HCT116 (cell line): ENCODE results near the gene CSF2RB. TPM values are rescaled to one million over a fixed set of nuclear protein-coding genes. Genes with fewer than 3 reads are reported as not detected.

Experiments
- ATAC-seq: fragments of 200-7000 bp; cut with Tn5 transposase; 2 replicates; pipeline ENCODE4 v1.9.1; 2020; ENCODE audit warnings: mild to moderate bottlenecking, moderate library complexity
- BruUV-seq: library from RNA; stranded (reverse); fragments of 400-500 nt; replicated peaks from 2 replicates; lab custom pipeline; 2021; lab: Mats Ljungman, UMichigan
- CTCF ChIA-PET: fragments of 300-600 bp; sonication (Branson Sonifier 250); formaldehyde crosslinking; loops from one replicate; lab custom pipeline; 2021; ENCODE audit warnings: antibody characterized with exemption; lab: Charles Lee
- POLR2A ChIA-PET: fragments of 300-600, 350-600 bp; sonication (Branson Sonifier 250); formaldehyde crosslinking; loops from one replicate; lab custom pipeline; 2021; ENCODE audit warnings: antibody characterized with exemption; lab: Charles Lee
- RAD21 ChIA-PET, 2 experiments: fragments of 300-600 bp; sonication (Branson Sonifier 250); formaldehyde crosslinking; loops; one replicate each; lab custom pipeline; 2023; ENCODE audit warnings: low total read pairs in 2 of 2; ENCODE audit not compliant: uncharacterized antibody in 2 of 2, unreplicated experiment in 2 of 2, low non-redundant PET in 1 of 2; lab: Charles Lee
- DNase-seq: peaks from one replicate; pipeline ENCODE4 v3.0.0-alpha.2; 2010; ENCODE audit warnings: low read depth, low spot score
- H2AFZ ChIP-seq: fragments of 200-600 bp; shearing (Covaris generic), sonication (generic); 2 replicates; pipeline ENCODE4 v1.6.1; 2017; ENCODE audit warnings: low read depth, mixed run types, mixed read lengths, antibody characterized with exemption, low read length; ENCODE audit not compliant: poor library complexity, severe bottlenecking
- H3K27ac ChIP-seq: 2 replicates; pipeline ENCODE4 v1.5.1; 2012; ENCODE audit warnings: low read depth, low read length
- H3K27me3 ChIP-seq: fragments of 200-600 bp; sonication (generic); 2 replicates; pipeline ENCODE4 v1.6.1; 2016; ENCODE audit warnings: mixed run types, low read length, mixed read lengths; ENCODE audit not compliant: insufficient read depth
- H3K36me3 ChIP-seq, 2 experiments: fragments of 200-500 bp in 1 of 2; fragments of 200-600 bp in 1 of 2; sonication (Bioruptor generic) in 1 of 2; sonication (generic) in 1 of 2; 2 replicates each; pipeline versions ENCODE4 v1.5.1 to v1.6.1; 2014 to 2016; ENCODE audit warnings: low read length in 2 of 2, inconsistent platforms in 1 of 2, mixed read lengths in 1 of 2, mixed run types in 1 of 2; ENCODE audit not compliant: insufficient read depth in 2 of 2, control insufficient read depth in 1 of 2
- H3K4me1 ChIP-seq, 2 experiments: fragments of 200-600 bp in 1 of 2; sonication (generic) in 1 of 2; 2 replicates each; pipeline versions ENCODE4 v1.5.1 to v1.6.1; 2012 to 2017; ENCODE audit warnings: low read length in 2 of 2, inconsistent platforms in 1 of 2, mild to moderate bottlenecking in 1 of 2, mixed read lengths in 1 of 2, mixed run types in 1 of 2, moderate library complexity in 1 of 2; ENCODE audit not compliant: insufficient read depth in 2 of 2, control insufficient read depth in 1 of 2
- H3K4me2 ChIP-seq: fragments of 200-600 bp; sonication (generic); 2 replicates; pipeline ENCODE4 v1.6.1; 2017; ENCODE audit warnings: mixed run types, low read length, mixed read lengths
- H3K4me3 ChIP-seq, 2 experiments: fragments of 200-600 bp in 1 of 2; sonication (generic) in 1 of 2; replicated peaks in 1 of 2; 2 replicates each; pipeline ENCODE4 v1.5.1; 2011 to 2016; ENCODE audit warnings: low read length in 2 of 2, control low read depth in 1 of 2, low read depth in 1 of 2, mild to moderate bottlenecking in 1 of 2, mixed read lengths in 1 of 2, mixed run types in 1 of 2
- H3K79me2 ChIP-seq: fragments of 200-600 bp; sonication (generic); 2 replicates; pipeline ENCODE4 v1.6.1; 2017; ENCODE audit warnings: mild to moderate bottlenecking, mixed run types, low read length, moderate library complexity, mixed read lengths; ENCODE audit not compliant: insufficient read depth
- H3K9ac ChIP-seq: fragments of 200-600 bp; sonication (generic); 2 replicates; pipeline ENCODE4 v1.6.1; 2016; ENCODE audit warnings: low read length, mixed read lengths
- H3K9me2 ChIP-seq: fragments of 200-600 bp; sonication (generic), shearing (Covaris generic); 2 replicates; pipeline ENCODE4 v1.6.1; 2017; ENCODE audit warnings: mixed run types, mild to moderate bottlenecking, moderate library complexity; ENCODE audit not compliant: insufficient read depth
- H3K9me3 ChIP-seq, 2 experiments: fragments of 200-500 bp in 1 of 2; fragments of 200-600 bp in 1 of 2; sonication (Bioruptor generic) in 1 of 2; sonication (generic) in 1 of 2; 2 replicates each; pipeline ENCODE4 v1.6.1; 2014 to 2017; ENCODE audit warnings: low read length in 2 of 2, mixed read lengths in 2 of 2, inconsistent platforms in 1 of 2, low read depth in 1 of 2, mild to moderate bottlenecking in 1 of 2, mixed run types in 1 of 2, moderate library complexity in 1 of 2; ENCODE audit not compliant: control insufficient read depth in 1 of 2, insufficient read depth in 1 of 2
- H4K20me1 ChIP-seq: fragments of 200-600 bp; sonication (generic), shearing (Covaris generic); 2 replicates; pipeline ENCODE4 v1.6.1; 2017; ENCODE audit warnings: mixed run types, mild to moderate bottlenecking, moderate library complexity; ENCODE audit not compliant: insufficient read depth
- CEBPB ChIP-seq: IDR thresholded peaks from 2 replicates; pipeline ENCODE4 v1.6.1; 2012; ENCODE audit warnings: low read depth
- EGR1 ChIP-seq: IDR thresholded peaks from 2 replicates; pipeline ENCODE4 v1.6.1; 2012; ENCODE audit warnings: low read depth
- ELF1 ChIP-seq: IDR thresholded peaks from 2 replicates; pipeline ENCODE4 v1.6.1; 2012; ENCODE audit warnings: low read depth, borderline replicate concordance
- EZH2 ChIP-seq: fragments of 200-600 bp; sonication (generic); IDR thresholded peaks from 2 replicates; pipeline ENCODE4 v1.6.1; 2017; ENCODE audit warnings: antibody characterized with exemption, mixed run types
- FOSL1 ChIP-seq: IDR thresholded peaks from 2 replicates; pipeline ENCODE4 v1.6.1; 2012; ENCODE audit warnings: low read depth
- JUND ChIP-seq: IDR thresholded peaks from 2 replicates; pipeline ENCODE4 v1.6.1; 2012
- POLR2A ChIP-seq: IDR thresholded peaks from 2 replicates; pipeline ENCODE4 v1.7.0; 2011; ENCODE audit warnings: borderline replicate concordance; ENCODE audit not compliant: insufficient read depth, insufficient read length; ENCODE audit errors: extremely low read depth
- POLR2AphosphoS5 ChIP-seq: IDR thresholded peaks from 2 replicates; pipeline ENCODE4 v1.6.1; 2011; ENCODE audit warnings: mild to moderate bottlenecking, low read depth, low read length, moderate library complexity
- RAD21 ChIP-seq: IDR thresholded peaks from 2 replicates; pipeline ENCODE4 v1.6.1; 2012; ENCODE audit warnings: low read depth, mild to moderate bottlenecking
- SIN3A ChIP-seq: IDR thresholded peaks from 2 replicates; pipeline ENCODE4 v1.6.1; 2012; ENCODE audit warnings: low read depth
- SP1 ChIP-seq: IDR thresholded peaks from 2 replicates; pipeline ENCODE4 v1.6.1; 2012; ENCODE audit warnings: low read depth
- TCF7L2 ChIP-seq: IDR thresholded peaks from 2 replicates; pipeline ENCODE4 v1.7.0; 2011; ENCODE audit warnings: borderline replicate concordance, inconsistent platforms; ENCODE audit not compliant: insufficient read depth, insufficient read length; ENCODE audit errors: extremely low read depth
- ZFX ChIP-seq: fragments of 450-650 bp; IDR thresholded peaks from 2 replicates; pipeline ENCODE4 v1.6.1; 2017
- ZNF274 ChIP-seq: fragments of 200-500 bp; sonication (Bioruptor generic); IDR thresholded peaks from 2 replicates; pipeline ENCODE4 v1.6.1; 2014; ENCODE audit warnings: mild to moderate bottlenecking, low read depth, low read length, inconsistent platforms
- intact Hi-C: fragments of 100-400 bp; cut with micrococcal nuclease; formaldehyde crosslinking; loops from 2 replicates; pipeline ENCODE4 v1.10.0; 2022
- total RNA-seq: library from RNA; stranded (reverse); gene quantifications from one replicate; pipeline ENCODE4 v1.2.1, GENCODE V29; 2021; ENCODE audit not compliant: unreplicated experiment
- TF ChIP-seq, protein P1 (sequence below), 3 experiments: fragments of 200-600 bp in 1 of 3; sonication (generic) in 1 of 3; IDR thresholded peaks in 2 of 3; conservative IDR thresholded peaks in 1 of 3; 2 replicates each; pipeline ENCODE4 v1.5.1; 2012 to 2017; ENCODE audit warnings: low read depth in 2 of 3, low read length in 2 of 3, antibody characterized with exemption in 1 of 3, borderline replicate concordance in 1 of 3, control low read depth in 1 of 3, mild to moderate bottlenecking in 1 of 3, mixed read lengths in 1 of 3, mixed run types in 1 of 3, moderate library complexity in 1 of 3; ENCODE audit not compliant: insufficient read depth in 1 of 3
- TF ChIP-seq, protein P2 (sequence below): IDR thresholded peaks from 2 replicates; pipeline ENCODE4 v1.6.1; 2012; ENCODE audit warnings: low read depth

Gene CSF2RB
- total RNA-seq, 1 experiment from 2014 or later, result 0.10 TPM

DNA sequence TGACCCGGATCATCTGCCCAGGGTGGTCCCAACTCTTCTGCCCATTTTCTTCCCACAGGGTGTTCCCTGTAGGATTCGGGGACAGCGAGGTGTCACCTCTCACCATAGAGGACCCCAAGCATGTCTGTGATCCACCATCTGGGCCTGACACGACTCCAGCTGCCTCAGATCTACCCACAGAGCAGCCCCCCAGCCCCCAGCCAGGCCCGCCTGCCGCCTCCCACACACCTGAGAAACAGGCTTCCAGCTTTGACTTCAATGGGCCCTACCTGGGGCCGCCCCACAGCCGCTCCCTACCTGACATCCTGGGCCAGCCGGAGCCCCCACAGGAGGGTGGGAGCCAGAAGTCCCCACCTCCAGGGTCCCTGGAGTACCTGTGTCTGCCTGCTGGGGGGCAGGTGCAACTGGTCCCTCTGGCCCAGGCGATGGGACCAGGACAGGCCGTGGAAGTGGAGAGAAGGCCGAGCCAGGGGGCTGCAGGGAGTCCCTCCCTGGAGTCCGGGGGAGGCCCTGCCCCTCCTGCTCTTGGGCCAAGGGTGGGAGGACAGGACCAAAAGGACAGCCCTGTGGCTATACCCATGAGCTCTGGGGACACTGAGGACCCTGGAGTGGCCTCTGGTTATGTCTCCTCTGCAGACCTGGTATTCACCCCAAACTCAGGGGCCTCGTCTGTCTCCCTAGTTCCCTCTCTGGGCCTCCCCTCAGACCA lies 24.0 kb downstream of the CSF2RB start:
- ChIA-PET POLR2A (no interaction called here), RAD21 (no interaction called here), CTCF (no interaction called here)
- Histone ChIP-seq H4K20me1 (no peaks in the 10 kb centered on the region), H3K27ac (no peak overlapping the region), H3K27me3 (no peaks in the 10 kb centered on the region), H3K4me1 (no peaks in the 10 kb centered on the region), H3K9ac (no peak overlapping the region), H3K79me2 (no peaks in the 10 kb centered on the region), H3K36me3 (no peaks in the 10 kb centered on the region), H3K4me3 (no peak overlapping the region), H3K4me2 (no peak overlapping the region), H3K9me2 (no peaks in the 10 kb centered on the region), H3K9me3 (no peaks in the 10 kb centered on the region), H2AFZ (no peak overlapping the region)
- intact Hi-C loops, result no loop called here
- TF ChIP-seq SP1 (no peak), JUND (no peak), RAD21 (no peak), EGR1 (no peak), TCF7L2 (no peak)
- DNase-seq, result no peak
- BruUV-seq, result no TSS peak
- no peak for ATAC-seq

DNA sequence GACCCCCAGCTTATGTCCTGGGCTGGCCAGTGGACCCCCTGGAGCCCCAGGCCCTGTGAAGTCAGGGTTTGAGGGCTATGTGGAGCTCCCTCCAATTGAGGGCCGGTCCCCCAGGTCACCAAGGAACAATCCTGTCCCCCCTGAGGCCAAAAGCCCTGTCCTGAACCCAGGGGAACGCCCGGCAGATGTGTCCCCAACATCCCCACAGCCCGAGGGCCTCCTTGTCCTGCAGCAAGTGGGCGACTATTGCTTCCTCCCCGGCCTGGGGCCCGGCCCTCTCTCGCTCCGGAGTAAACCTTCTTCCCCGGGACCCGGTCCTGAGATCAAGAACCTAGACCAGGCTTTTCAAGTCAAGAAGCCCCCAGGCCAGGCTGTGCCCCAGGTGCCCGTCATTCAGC lies 24.6 kb downstream of the CSF2RB start:
- no peak overlapping the region for H3K4me2 ChIP-seq
- POLR2A ChIA-PET, result no interaction called here
- H3K79me2 ChIP-seq, result no peaks in the 10 kb centered on the region
- CTCF ChIA-PET, result no interaction called here
- TF ChIP-seq JUND (no peak), ZNF274 (no peak), POLR2AphosphoS5 (no peak), EGR1 (no peak), CEBPB (no peak), SIN3A (no peak), ELF1 (no peak), SP1 (no peak), FOSL1 (no peak), RAD21 (no peak), EZH2 (no peak), POLR2A (no peak), ZFX (no peak)
- TF ChIP-seq, protein P1, sequence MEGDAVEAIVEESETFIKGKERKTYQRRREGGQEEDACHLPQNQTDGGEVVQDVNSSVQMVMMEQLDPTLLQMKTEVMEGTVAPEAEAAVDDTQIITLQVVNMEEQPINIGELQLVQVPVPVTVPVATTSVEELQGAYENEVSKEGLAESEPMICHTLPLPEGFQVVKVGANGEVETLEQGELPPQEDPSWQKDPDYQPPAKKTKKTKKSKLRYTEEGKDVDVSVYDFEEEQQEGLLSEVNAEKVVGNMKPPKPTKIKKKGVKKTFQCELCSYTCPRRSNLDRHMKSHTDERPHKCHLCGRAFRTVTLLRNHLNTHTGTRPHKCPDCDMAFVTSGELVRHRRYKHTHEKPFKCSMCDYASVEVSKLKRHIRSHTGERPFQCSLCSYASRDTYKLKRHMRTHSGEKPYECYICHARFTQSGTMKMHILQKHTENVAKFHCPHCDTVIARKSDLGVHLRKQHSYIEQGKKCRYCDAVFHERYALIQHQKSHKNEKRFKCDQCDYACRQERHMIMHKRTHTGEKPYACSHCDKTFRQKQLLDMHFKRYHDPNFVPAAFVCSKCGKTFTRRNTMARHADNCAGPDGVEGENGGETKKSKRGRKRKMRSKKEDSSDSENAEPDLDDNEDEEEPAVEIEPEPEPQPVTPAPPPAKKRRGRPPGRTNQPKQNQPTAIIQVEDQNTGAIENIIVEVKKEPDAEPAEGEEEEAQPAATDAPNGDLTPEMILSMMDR (IDR thresholded peaks at IDR 0.05 in 2 of 3, conservative IDR thresholded peaks at IDR 0.05 in 1 of 3; ENCODE audit: borderline replicate concordance in 1 of 3, insufficient read depth in 1 of 3, low read depth in 2 of 3, low read length in 2 of 3), result no peak
- TF ChIP-seq, protein P2, sequence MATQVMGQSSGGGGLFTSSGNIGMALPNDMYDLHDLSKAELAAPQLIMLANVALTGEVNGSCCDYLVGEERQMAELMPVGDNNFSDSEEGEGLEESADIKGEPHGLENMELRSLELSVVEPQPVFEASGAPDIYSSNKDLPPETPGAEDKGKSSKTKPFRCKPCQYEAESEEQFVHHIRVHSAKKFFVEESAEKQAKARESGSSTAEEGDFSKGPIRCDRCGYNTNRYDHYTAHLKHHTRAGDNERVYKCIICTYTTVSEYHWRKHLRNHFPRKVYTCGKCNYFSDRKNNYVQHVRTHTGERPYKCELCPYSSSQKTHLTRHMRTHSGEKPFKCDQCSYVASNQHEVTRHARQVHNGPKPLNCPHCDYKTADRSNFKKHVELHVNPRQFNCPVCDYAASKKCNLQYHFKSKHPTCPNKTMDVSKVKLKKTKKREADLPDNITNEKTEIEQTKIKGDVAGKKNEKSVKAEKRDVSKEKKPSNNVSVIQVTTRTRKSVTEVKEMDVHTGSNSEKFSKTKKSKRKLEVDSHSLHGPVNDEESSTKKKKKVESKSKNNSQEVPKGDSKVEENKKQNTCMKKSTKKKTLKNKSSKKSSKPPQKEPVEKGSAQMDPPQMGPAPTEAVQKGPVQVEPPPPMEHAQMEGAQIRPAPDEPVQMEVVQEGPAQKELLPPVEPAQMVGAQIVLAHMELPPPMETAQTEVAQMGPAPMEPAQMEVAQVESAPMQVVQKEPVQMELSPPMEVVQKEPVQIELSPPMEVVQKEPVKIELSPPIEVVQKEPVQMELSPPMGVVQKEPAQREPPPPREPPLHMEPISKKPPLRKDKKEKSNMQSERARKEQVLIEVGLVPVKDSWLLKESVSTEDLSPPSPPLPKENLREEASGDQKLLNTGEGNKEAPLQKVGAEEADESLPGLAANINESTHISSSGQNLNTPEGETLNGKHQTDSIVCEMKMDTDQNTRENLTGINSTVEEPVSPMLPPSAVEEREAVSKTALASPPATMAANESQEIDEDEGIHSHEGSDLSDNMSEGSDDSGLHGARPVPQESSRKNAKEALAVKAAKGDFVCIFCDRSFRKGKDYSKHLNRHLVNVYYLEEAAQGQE, result no peak
- no peaks in the 10 kb centered on the region for H3K4me1 ChIP-seq
- no peaks in the 10 kb centered on the region for H3K9me3 ChIP-seq
- RAD21 ChIA-PET, result no interaction called here
- H3K9me2 ChIP-seq, result no peaks in the 10 kb centered on the region
- H3K27me3 ChIP-seq, result no peaks in the 10 kb centered on the region
- no peak overlapping the region for H3K4me3 ChIP-seq
- no peak for ATAC-seq
- H2AFZ ChIP-seq, result no peak overlapping the region
- no peaks in the 10 kb centered on the region for H3K36me3 ChIP-seq
- no peak overlapping the region for H3K9ac ChIP-seq
- BruUV-seq, result no TSS peak
- DNase-seq, result no peak
- H3K27ac ChIP-seq, result no peak overlapping the region
- intact Hi-C loops, result no loop called here
- no peaks in the 10 kb centered on the region for H4K20me1 ChIP-seq
